Activated CD8-positive, alpha-beta memory T cell treated with anti-CD3 and anti-CD28 coated beads, Interleukin-2, amount 50 U/mL, for 24 hours (primary cell): ENCODE data around the gene EIF4G3.
"Not testable (repeated sequence)": the region's sequence is repeated elsewhere in the genome, so short reads cannot be mapped to it uniquely, and the experiment has no call there.

Experiments used
- DNase-seq: peaks from one replicate; pipeline ENCODE4 v3.0.0-alpha.2; 2020; ENCODE audit errors: extremely low read depth

EIF4G3 gene

GRCh38 chr1:20948101-20948500 lies 228.6 kb downstream of the EIF4G3 start:
- no peak for DNase-seq

- DNase-seq, result no peak
Observed at GRCh38 chr1:20947409-20947808, 229.3 kb downstream of the EIF4G3 start.

- no peak for DNase-seq
Observed at GRCh38 chr1:20936621-20937020, 240.1 kb downstream of the EIF4G3 start.

- no peak for DNase-seq
Observed at GRCh38 chr1:20936216-20936615, 240.5 kb downstream of the EIF4G3 start.

GRCh38 chr1:20935717-20936116 lies 241.0 kb downstream of the EIF4G3 start:
- DNase-seq, result no peak

- no peak for DNase-seq
Observed at GRCh38 chr1:20932437-20932977, 244.2 kb downstream of the EIF4G3 start.

GRCh38 chr1:20931930-20932436 lies 244.7 kb downstream of the EIF4G3 start:
- DNase-seq, result no peak

- DNase-seq, result no peak
Observed at GRCh38 chr1:20930427-20930826, 246.3 kb downstream of the EIF4G3 start.

- DNase-seq, result no peak
Observed at GRCh38 chr1:20928146-20928545, 248.6 kb downstream of the EIF4G3 start.

GRCh38 chr1:20921285-20921684 lies 255.4 kb downstream of the EIF4G3 start:
- DNase-seq, result no peak

GRCh38 chr1:20913242-20913641 lies 263.5 kb downstream of the EIF4G3 start:
- DNase-seq, result no peak

- DNase-seq, result not testable (repeated sequence)
Observed at GRCh38 chr1:20907526-20907925, 269.2 kb downstream of the EIF4G3 start.

GRCh38 chr1:20903437-20903836 lies 273.3 kb downstream of the EIF4G3 start:
- no peak for DNase-seq

GRCh38 chr1:20900056-20900455 lies 276.6 kb downstream of the EIF4G3 start:
- no peak for DNase-seq

- no peak for DNase-seq
Observed at GRCh38 chr1:20899154-20899972, 277.3 kb downstream of the EIF4G3 start.

GRCh38 chr1:20896826-20897225 lies 279.9 kb downstream of the EIF4G3 start:
- no peak for DNase-seq

- DNase-seq, result no peak
Observed at GRCh38 chr1:20893931-20894330, 282.8 kb downstream of the EIF4G3 start.

GRCh38 chr1:20891091-20891490 lies 285.6 kb downstream of the EIF4G3 start:
- DNase-seq, result no peak

- DNase-seq, result no peak
Observed at GRCh38 chr1:20887246-20887645, 289.5 kb downstream of the EIF4G3 start.

GRCh38 chr1:20885121-20885520 lies 291.6 kb downstream of the EIF4G3 start:
- no peak for DNase-seq

- DNase-seq, result no peak
Observed at GRCh38 chr1:20884513-20884912, 292.2 kb downstream of the EIF4G3 start.

- no peak for DNase-seq
Observed at GRCh38 chr1:20883766-20884165, 292.9 kb downstream of the EIF4G3 start.

- no peak for DNase-seq
Observed at GRCh38 chr1:20882837-20883236, 293.9 kb downstream of the EIF4G3 start.
